ENCODE measurements around the gene TMEM259. TPM values are rescaled to one million over a fixed set of nuclear protein-coding genes. Genes with fewer than 3 reads are reported as not detected.

Gene TMEM259
- total and polyA plus RNA-seq, 2 experiments from 2014 or later = 82.8 to 196 TPM

DNA sequence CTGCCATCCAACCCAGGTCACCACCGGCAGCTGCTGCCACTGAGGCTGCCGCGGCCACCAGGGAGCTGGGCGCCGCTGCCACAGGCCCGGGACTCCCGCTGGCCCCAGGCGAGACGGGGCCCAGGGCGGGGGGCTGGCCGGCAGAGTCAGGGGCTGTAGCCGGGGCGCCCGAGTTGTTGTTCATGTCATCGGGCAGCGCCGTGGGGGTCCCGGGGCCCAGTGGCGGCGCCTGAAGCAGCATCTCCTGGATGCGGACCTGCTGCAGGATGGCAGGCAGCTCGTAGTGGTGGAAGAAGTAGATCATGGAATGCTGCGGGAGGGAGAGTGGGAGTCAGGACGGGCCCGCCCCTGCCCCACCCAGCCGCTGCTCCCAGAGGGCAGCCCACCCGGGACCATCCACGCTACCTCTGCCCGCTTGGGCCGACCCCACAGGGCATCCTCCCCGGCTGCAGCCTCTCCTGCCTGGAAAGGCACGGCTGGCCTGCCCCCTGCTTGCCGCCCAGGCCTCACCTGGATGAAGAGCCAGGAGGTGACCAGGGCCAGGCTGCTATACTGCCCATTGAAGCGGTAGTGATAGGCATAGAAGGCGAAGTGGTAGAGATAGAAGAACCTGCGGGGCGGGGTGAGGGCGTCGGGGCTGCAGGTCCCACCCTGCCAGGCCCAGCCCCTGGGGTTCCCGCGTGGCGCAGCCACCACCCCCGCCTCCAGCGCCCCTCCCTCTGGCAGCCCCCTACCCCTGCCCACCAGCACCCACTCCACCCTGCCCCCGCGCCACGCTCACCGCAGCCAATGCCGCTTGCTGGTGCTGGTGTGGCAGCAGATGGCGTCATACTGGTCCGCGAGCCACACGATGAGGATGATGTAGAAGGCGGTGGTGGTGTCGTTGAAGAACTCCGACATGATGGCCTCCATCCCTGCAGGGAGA, 10.1 kb downstream of the TMEM259 start:
- no peak for ATAC-seq
- H3K4me3 ChIP-seq = no peak overlapping the region
- H2AFZ ChIP-seq = no peak overlapping the region
- no peaks in the 10 kb centered on the region for H3K36me3 ChIP-seq (ENCODE audit: insufficient read depth)
- H3K79me2 ChIP-seq (replicated peaks; ENCODE audit: insufficient read depth) = peaks cover 22% of the 10 kb centered on the region
- no peaks in the 10 kb centered on the region for H3K4me1 ChIP-seq (ENCODE audit: insufficient read depth)
- no peak for DNase-seq (ENCODE audit: low spot score)
- Mint-ChIP-seq H3K9me3 (peaks cover 3% of the 10 kb centered on the region; the same call in 1 of the 3 replicates), H3K4me3 (no peak overlapping the region), H3K27me3 (ENCODE audit: insufficient read depth, low read depth, poor library complexity) (peaks cover 14% of the 10 kb centered on the region), H3K36me3 (ENCODE audit: low read depth) (peaks cover 12% of the 10 kb centered on the region), H3K4me1 (peaks cover 5% of the 10 kb centered on the region; the same call in 2 of the 3 replicates), H3K27ac (no peak overlapping the region)
- no peak overlapping the region for H3K4me2 ChIP-seq
- TF ChIP-seq ZNF331 (CRISPR knock-in tag; IDR thresholded peaks at IDR 0.05; ENCODE audit: low read depth) = no peak
- no peak for TF ChIP-seq ZNF462 (CRISPR knock-in tag; IDR thresholded peaks at IDR 0.05)
- no peak for TF ChIP-seq JUNB (IDR thresholded peaks at IDR 0.05; ENCODE audit: unreplicated experiment)
- peak in 1 of 2 experiments; percentile 6; a peak in 1 of 4 replicates for TF ChIP-seq CTCF (conservative IDR thresholded peaks at IDR 0.05; ENCODE audit: low read depth in 2 of 2)
- no peak for TF ChIP-seq POLR2AphosphoS5 (IDR thresholded peaks at IDR 0.05; ENCODE audit: low read depth)
- no peak for TF ChIP-seq REST (IDR thresholded peaks at IDR 0.05; ENCODE audit: unreplicated experiment)
- peaks cover 10% of the 10 kb centered on the region; the same call in 1 of the 2 replicates for H3F3A ChIP-seq (replicated peaks; ENCODE audit: low read depth)
- H3K9me2 ChIP-seq (ENCODE audit: insufficient read depth) = no peaks in the 10 kb centered on the region
- peaks cover 14% of the 10 kb centered on the region; the same call in 1 of the 2 replicates for H4K20me1 ChIP-seq (replicated peaks; ENCODE audit: insufficient read depth)
- H3K27me3 ChIP-seq (ENCODE audit: insufficient read depth) = no peaks in the 10 kb centered on the region
- no peak overlapping the region for H3K27ac ChIP-seq (ENCODE audit: low read depth)

Data from GM23338 (cell line).